HFF-Myc (cell line): ENCODE results near the gene LMAN1.

Source experiments
- DNase-seq: peaks from one replicate; pipeline ENCODE4 v3.0.0-alpha.2; 2011; ENCODE audit warnings: low read depth; ENCODE audit errors: extremely low read depth
- H3K4me3 ChIP-seq: replicated peaks from 2 replicates; pipeline ENCODE4 v1.5.1; 2011; ENCODE audit warnings: low read depth, mild to moderate bottlenecking, control low read depth, low read length
- TF ChIP-seq, protein P1 (sequence below): IDR thresholded peaks from 2 replicates; pipeline ENCODE4 v1.5.1; 2012; ENCODE audit warnings: mild to moderate bottlenecking, low read depth, low read length, control low read depth; ENCODE audit errors: missing control alignments

LMAN1 gene, protein sequence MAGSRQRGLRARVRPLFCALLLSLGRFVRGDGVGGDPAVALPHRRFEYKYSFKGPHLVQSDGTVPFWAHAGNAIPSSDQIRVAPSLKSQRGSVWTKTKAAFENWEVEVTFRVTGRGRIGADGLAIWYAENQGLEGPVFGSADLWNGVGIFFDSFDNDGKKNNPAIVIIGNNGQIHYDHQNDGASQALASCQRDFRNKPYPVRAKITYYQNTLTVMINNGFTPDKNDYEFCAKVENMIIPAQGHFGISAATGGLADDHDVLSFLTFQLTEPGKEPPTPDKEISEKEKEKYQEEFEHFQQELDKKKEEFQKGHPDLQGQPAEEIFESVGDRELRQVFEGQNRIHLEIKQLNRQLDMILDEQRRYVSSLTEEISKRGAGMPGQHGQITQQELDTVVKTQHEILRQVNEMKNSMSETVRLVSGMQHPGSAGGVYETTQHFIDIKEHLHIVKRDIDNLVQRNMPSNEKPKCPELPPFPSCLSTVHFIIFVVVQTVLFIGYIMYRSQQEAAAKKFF

DNA sequence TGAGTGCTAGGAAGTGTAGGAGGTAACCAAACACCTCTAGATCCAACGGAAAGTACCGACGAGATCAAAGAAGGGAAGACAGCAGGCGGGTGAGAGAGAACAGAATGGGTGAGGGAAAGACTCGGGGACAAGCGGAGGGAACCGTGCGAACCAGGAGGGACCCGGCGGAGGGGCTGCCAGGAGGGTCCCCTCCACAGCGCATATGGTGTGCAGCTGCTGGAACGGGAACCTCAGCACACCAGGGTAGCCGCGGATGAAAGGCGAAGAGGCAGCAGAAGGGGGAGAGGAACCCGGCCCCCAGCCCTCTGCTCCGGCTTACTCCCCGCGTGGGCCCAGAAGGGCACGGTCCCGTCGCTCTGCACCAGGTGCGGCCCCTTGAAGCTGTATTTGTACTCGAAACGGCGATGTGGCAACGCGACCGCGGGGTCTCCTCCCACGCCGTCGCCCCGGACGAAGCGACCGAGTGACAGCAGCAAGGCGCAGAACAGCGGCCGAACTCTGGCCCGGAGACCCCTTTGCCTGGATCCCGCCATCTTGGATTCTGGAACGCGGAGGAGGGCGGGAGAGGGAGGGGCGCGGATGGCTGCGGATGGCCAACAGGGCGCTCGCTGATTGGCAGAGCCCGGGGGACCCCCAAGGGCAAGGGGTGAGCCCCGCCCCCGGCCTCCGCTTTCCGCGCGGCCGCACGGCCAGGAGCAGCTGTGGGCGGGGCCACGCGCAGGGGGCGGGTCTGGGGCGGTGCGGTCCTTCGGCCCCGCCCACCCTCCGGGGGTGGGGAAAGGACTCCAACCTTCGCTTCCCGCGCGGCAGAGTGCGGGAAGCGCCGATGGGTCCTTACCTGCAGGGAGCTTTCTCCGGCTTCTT lies at the start of gene LMAN1:
Gene LMAN1 (minus strand): TSS at position 554 of the 864 bp plus-strand sequence. CDS start 21 bp downstream, at position 533.
- peak within 1 kb of the TSS; percentile 96 for H3K4me3 ChIP-seq
- TF ChIP-seq, protein P1, sequence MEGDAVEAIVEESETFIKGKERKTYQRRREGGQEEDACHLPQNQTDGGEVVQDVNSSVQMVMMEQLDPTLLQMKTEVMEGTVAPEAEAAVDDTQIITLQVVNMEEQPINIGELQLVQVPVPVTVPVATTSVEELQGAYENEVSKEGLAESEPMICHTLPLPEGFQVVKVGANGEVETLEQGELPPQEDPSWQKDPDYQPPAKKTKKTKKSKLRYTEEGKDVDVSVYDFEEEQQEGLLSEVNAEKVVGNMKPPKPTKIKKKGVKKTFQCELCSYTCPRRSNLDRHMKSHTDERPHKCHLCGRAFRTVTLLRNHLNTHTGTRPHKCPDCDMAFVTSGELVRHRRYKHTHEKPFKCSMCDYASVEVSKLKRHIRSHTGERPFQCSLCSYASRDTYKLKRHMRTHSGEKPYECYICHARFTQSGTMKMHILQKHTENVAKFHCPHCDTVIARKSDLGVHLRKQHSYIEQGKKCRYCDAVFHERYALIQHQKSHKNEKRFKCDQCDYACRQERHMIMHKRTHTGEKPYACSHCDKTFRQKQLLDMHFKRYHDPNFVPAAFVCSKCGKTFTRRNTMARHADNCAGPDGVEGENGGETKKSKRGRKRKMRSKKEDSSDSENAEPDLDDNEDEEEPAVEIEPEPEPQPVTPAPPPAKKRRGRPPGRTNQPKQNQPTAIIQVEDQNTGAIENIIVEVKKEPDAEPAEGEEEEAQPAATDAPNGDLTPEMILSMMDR = no peak
- peak; percentile 71 for DNase-seq

DNA sequence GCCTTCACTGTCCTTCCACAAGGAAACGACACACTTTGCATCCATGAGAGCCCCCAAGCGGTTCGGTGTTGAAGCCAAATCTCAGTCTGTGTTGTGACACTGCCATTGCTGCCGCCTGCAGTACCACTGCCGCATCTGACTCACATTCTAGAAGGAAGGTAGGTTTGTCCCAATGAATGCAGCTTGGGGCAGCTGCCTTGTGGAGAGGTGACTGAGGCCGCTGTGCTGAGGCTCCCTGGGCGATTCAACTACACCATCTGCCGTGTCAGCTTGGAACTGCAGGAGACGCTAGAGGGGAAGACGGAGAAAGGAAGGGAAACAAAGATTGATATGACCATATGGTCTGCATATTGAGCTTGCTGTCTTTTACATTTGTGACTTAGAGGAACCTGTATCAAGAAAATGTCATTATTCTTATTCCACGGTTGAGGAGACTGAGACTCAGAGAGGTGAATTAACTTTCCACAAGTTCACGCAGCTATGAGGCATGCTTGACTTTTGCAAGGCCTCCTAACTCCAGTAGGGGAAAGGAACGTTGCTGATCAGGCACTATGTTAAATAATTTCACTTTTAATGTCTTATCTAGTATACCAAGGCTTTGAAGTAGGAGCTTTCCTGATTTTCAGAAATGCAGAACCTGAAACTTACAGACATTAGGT lies 43.5 kb upstream of the LMAN1 start:
- DNase-seq = peak; percentile 40
- no peak overlapping the region for H3K4me3 ChIP-seq
- TF ChIP-seq, protein P1 = peak; percentile 90

DNA sequence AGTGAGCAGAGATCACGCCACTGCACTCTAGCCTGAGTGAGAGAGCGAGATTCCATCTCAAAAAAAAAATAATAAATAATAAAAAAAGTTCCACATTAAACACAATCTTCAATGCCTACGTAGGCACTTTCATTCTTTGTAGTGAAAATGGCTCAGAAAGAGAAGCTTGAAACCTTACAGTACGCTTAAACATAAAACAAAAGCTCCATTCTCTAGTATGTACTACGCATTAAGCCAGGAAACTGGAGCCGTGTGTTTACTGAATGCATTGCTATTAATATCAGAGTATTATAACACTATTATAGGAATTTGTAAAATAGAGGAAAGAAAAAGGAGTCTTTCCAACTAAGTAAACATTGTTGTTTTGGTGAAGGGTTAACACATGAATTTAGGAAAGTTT lies 41.3 kb upstream of the LMAN1 start:
- TF ChIP-seq, protein P1 = no peak
- no peak overlapping the region for H3K4me3 ChIP-seq
- no peak for DNase-seq

DNA sequence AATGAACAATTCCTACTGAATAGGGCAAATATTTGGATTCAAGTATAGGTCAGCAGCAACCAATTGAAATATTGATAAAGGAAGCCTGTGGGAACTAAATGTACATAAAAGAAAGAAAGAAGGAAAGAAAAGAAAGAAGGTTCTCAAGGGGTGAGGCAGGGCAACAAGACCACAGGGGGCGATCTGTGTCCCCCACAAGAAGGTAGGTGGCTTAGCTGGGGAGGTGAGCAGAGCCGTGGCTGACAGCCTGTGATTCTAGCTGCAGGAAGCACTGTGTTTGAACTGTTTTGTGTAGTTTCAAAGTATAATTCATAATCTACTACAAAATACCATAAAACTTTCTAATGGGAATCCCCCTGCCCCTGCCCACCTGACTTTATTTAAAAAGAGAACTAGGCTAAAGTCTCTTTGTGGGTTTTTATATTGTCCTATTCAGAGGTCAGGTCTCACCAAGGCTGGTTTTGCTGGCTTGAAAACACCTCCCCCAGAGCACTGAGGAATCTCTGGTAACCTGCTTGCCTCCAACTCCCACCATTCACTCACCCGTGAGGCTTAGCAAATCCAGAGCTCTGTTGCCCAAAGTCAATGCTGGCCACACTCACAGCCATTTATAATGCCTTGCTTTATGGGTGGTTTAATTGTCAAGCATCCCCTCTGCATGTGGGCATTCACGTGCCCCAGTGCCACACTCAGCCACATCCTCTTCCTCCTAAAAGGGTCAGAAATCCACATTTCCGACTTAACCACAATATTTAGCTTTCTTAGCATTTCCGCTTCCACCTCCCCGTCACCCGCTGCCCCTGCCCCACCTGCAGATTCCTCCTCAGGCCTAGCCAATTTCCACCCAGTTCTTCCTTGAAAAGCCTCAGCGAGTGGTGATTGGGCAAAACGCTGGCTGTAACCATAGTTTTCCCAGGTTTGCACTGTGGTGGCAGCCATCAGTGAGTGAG lies 36.4 kb upstream of the LMAN1 start:
- H3K4me3 ChIP-seq = no peak overlapping the region
- no peak for DNase-seq
- TF ChIP-seq, protein P1 = no peak

DNA sequence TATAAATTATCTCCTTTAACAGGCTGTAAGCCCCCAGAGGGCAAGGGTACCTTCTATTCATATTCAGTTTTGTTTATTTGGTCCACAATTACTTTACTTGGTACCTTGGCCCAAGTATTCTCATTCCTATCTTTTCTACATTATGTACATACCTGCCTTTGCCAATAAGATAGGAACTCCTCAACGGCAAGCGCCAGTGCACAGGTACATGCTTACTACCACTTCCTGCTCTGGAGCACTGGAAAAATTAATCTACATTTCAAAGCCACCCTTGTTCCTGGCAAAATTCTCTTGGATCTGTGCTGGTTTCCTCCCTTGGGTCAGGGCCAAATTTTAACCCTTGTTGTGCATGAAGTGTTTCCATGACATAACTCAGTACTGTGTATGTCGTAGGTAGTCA lies 34.3 kb upstream of the LMAN1 start:
- TF ChIP-seq, protein P1 = no peak

DNA sequence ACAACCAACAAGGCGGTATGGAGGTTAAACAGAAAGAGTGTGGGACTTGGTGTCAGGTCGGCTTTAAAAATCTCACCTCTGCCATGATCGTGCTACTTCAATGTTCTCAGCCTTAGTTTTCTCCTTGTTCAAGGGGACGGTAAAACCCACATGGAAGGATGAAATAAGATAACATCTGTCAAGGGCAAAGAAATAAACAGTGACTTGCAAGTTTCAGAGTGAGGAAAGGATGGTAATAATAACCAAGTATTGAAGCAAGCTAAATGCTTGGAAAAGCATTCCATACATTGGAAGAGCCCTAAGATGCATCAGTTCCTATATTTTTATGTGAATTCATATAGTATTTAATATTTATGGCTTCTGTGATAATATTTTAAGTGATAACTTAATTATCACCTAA lies 29.8 kb upstream of the LMAN1 start:
- no peak for DNase-seq
- TF ChIP-seq, protein P1 = no peak
- H3K4me3 ChIP-seq = no peak overlapping the region

More for the DNA sequence above, 34.3 kb upstream of the LMAN1 start:
- H3K4me3 ChIP-seq = no peak overlapping the region
- no peak for DNase-seq
